SK-N-SH (cell line): ENCODE results near the gene STK26. TPM values are rescaled to one million over a fixed set of nuclear protein-coding genes. Genes with fewer than 3 reads are reported as not detected.

ENCODE experiments used
- CTCF ChIA-PET: fragments of 300-600, 350-600 bp; formaldehyde crosslinking; extraction: SDS; loops from one replicate; lab custom pipeline; 2021; lab: Yijun Ruan, JAX
- POLR2A ChIA-PET: fragments of 350-600 bp; sonication (Branson Sonifier 250); formaldehyde crosslinking; extraction: SDS; loops from one replicate; lab custom pipeline; 2020; ENCODE audit warnings: antibody characterized with exemption, inconsistent platforms; lab: Yijun Ruan, JAX
- DNase-seq: peaks from one replicate; pipeline ENCODE4 v3.0.0; 2012
- H2AFZ ChIP-seq: fragments of 200-600 bp; sonication (generic); 2 replicates; pipeline ENCODE4 v1.8.1; 2016; ENCODE audit warnings: antibody characterized with exemption, mild to moderate bottlenecking, low read depth
- H3F3A ChIP-seq: fragments of 200-600 bp; sonication (generic); replicated peaks from 2 replicates; pipeline ENCODE3; 2016; ENCODE audit warnings: antibody characterized with exemption, mild to moderate bottlenecking; ENCODE audit not compliant: insufficient read depth
- H3K27ac ChIP-seq, 2 experiments: fragments of 200-500 bp in 1 of 2; fragments of 200-600 bp in 1 of 2; sonication (Bioruptor generic) in 1 of 2; sonication (generic), shearing (Covaris generic) in 1 of 2; 2 replicates each; pipeline versions ENCODE4 v1.5.1 to v1.6.1; 2014 to 2016; ENCODE audit warnings: low read depth in 2 of 2, inconsistent platforms in 1 of 2, low read length in 1 of 2, mild to moderate bottlenecking in 1 of 2, mixed read lengths in 1 of 2
- H3K27me3 ChIP-seq: fragments of 200-600 bp; sonication (generic), shearing (Covaris generic); 2 replicates; pipeline ENCODE4 v1.6.1; 2016; ENCODE audit warnings: mixed run types; ENCODE audit not compliant: insufficient read depth
- H3K36me3 ChIP-seq, 2 experiments: fragments of 200-500 bp in 1 of 2; fragments of 200-600 bp in 1 of 2; sonication (Bioruptor generic) in 1 of 2; sonication (generic) in 1 of 2; replicated peaks in 1 of 2; 2 replicates each; pipeline versions ENCODE3 to v1.5.1; 2014 to 2016; ENCODE audit warnings: low read length in 1 of 2, mild to moderate bottlenecking in 1 of 2; ENCODE audit not compliant: insufficient read depth in 2 of 2, control insufficient read depth in 1 of 2
- H3K4me1 ChIP-seq, 2 experiments: fragments of 200-500 bp in 1 of 2; fragments of 200-600 bp in 1 of 2; sonication (Bioruptor generic) in 1 of 2; sonication (generic), shearing (Covaris generic) in 1 of 2; 2 replicates each; pipeline versions ENCODE4 v1.5.1 to v1.6.1; 2014 to 2016; ENCODE audit warnings: low read depth in 1 of 2, low read length in 1 of 2, mixed run types in 1 of 2; ENCODE audit not compliant: insufficient read depth in 2 of 2, control insufficient read depth in 1 of 2
- H3K4me2 ChIP-seq: fragments of 200-600 bp; sonication (generic), shearing (Covaris generic); 2 replicates; pipeline ENCODE4 v1.6.1; 2017; ENCODE audit warnings: mixed run types
- H3K4me3 ChIP-seq, 2 experiments: fragments of 200-500 bp in 1 of 2; fragments of 200-600 bp in 1 of 2; sonication (Bioruptor generic) in 1 of 2; sonication (generic), shearing (Covaris generic) in 1 of 2; 2 replicates each; pipeline versions ENCODE4 v1.5.1 to v1.8.1; 2014 to 2016; ENCODE audit warnings: low read depth in 2 of 2, inconsistent platforms in 1 of 2, low read length in 1 of 2, mild to moderate bottlenecking in 1 of 2, mixed read lengths in 1 of 2, moderate library complexity in 1 of 2
- H3K79me2 ChIP-seq: fragments of 200-600 bp; sonication (generic); 2 replicates; pipeline ENCODE4 v1.8.1; 2017; ENCODE audit warnings: mild to moderate bottlenecking; ENCODE audit not compliant: insufficient read depth
- H3K9ac ChIP-seq: fragments of 200-600 bp; sonication (generic); 2 replicates; pipeline ENCODE4 v1.6.1; 2017; ENCODE audit warnings: mixed run types
- H3K9me2 ChIP-seq: fragments of 200-600 bp; sonication (generic); 2 replicates; pipeline ENCODE4 v1.6.1; 2017; ENCODE audit warnings: mixed run types
- H3K9me3 ChIP-seq: fragments of 200-600 bp; sonication (generic); 2 replicates; pipeline ENCODE4 v1.6.1; 2017; ENCODE audit warnings: mixed run types, mild to moderate bottlenecking, moderate library complexity
- H4K20me1 ChIP-seq: fragments of 200-600 bp; sonication (generic); 2 replicates; pipeline ENCODE4 v1.6.1; 2017; ENCODE audit warnings: mild to moderate bottlenecking, mixed run types; ENCODE audit not compliant: insufficient read depth
- CHD2 ChIP-seq: fragments of 150-350 bp; IDR thresholded peaks from 2 replicates; pipeline ENCODE4 v1.6.1; 2018; ENCODE audit warnings: low read length; ENCODE audit not compliant: partially characterized antibody
- EZH2phosphoT487 ChIP-seq: fragments of 200-600 bp; sonication (generic); IDR thresholded peaks from 2 replicates; pipeline ENCODE4 v1.6.1; 2017; ENCODE audit warnings: low read depth, mixed run types, mild to moderate bottlenecking, antibody characterized with exemption, moderate library complexity, borderline replicate concordance
- FOSL2 ChIP-seq: IDR thresholded peaks from 2 replicates; pipeline ENCODE4 v1.4.0; 2012; ENCODE audit warnings: low read depth, mild to moderate bottlenecking, moderate library complexity, borderline replicate concordance
- FOXM1 ChIP-seq: IDR thresholded peaks from 2 replicates; pipeline ENCODE4 v1.4.0; 2012; ENCODE audit warnings: low read depth, mild to moderate bottlenecking
- GABPA ChIP-seq: IDR thresholded peaks from 2 replicates; pipeline ENCODE4 v1.4.0; 2012; ENCODE audit warnings: low read depth, mild to moderate bottlenecking
- JUND ChIP-seq: IDR thresholded peaks from 2 replicates; pipeline ENCODE4 v1.4.0; 2012
- MEF2A ChIP-seq: IDR thresholded peaks from 2 replicates; pipeline ENCODE4 v1.4.0; 2012; ENCODE audit warnings: low read depth, borderline replicate concordance
- MXI1 ChIP-seq: IDR thresholded peaks from 2 replicates; pipeline ENCODE4 v1.6.1; 2012; ENCODE audit warnings: mild to moderate bottlenecking, low read depth, low read length, improper control_type of control experiment
- PBX3 ChIP-seq: IDR thresholded peaks from 2 replicates; pipeline ENCODE4; 2012
- RXRA ChIP-seq: IDR thresholded peaks from 2 replicates; pipeline ENCODE4 v1.4.0; 2012; ENCODE audit warnings: low read depth, mild to moderate bottlenecking, borderline replicate concordance
- SIN3A ChIP-seq: IDR thresholded peaks from 2 replicates; pipeline ENCODE4 v1.6.1; 2012; ENCODE audit warnings: low read depth, mild to moderate bottlenecking, low read length, moderate library complexity, borderline replicate concordance
- TAF1 ChIP-seq: IDR thresholded peaks from 2 replicates; pipeline ENCODE4 v1.6.1; 2012; ENCODE audit warnings: low read depth, mild to moderate bottlenecking, low read length, moderate library complexity, borderline replicate concordance
- TCF12 ChIP-seq: IDR thresholded peaks from 2 replicates; pipeline ENCODE4 v1.4.0; 2012
- USF2 ChIP-seq: fragments of 150-350 bp; IDR thresholded peaks from 2 replicates; pipeline ENCODE4 v1.6.1; 2017; ENCODE audit warnings: antibody characterized with exemption, low read length, low read depth, borderline replicate concordance
- YY1 ChIP-seq: IDR thresholded peaks from 2 replicates; pipeline ENCODE4 v1.4.0; 2012; ENCODE audit warnings: low read depth, mild to moderate bottlenecking
- WGBS: methylation state at CpG from one replicate; pipeline ENCODE4 v1.1.6; 2017; ENCODE audit warnings: low lambda C conversion rate; 5-methylcytosine and 5-hydroxymethylcytosine counted together
- polyA plus RNA-seq, 3 experiments: library from polyadenylated mRNA; depleted of rRNA; stranded (reverse); fragments of >200 nt; gene quantifications; 2 replicates each; pipeline ENCODE4 v1.2.3, GENCODE V29; 2012
- TF ChIP-seq, protein P1 (sequence below): IDR thresholded peaks from 2 replicates; pipeline ENCODE4 v1.6.1; 2012; ENCODE audit warnings: mild to moderate bottlenecking, low read depth, low read length, moderate library complexity
- TF ChIP-seq, protein P2 (sequence below): IDR thresholded peaks from 2 replicates; pipeline ENCODE4 v1.4.0; 2012; ENCODE audit warnings: low read depth
- TF ChIP-seq, protein P3 (sequence below): fragments of 200-600 bp; sonication (generic); IDR thresholded peaks from 2 replicates; pipeline ENCODE4 v1.6.1; 2017; ENCODE audit warnings: antibody characterized with exemption, mild to moderate bottlenecking, moderate library complexity
- TF ChIP-seq, protein P4 (sequence below): fragments of 150-350 bp; IDR thresholded peaks from 2 replicates; pipeline ENCODE4 v1.6.1; 2016; ENCODE audit warnings: mild to moderate bottlenecking, low read depth, low read length

STK26 gene
- polyA plus RNA-seq, 1 of the 3 experiments (the other 2 are of a cell fraction) = 3.5 TPM

DNA sequence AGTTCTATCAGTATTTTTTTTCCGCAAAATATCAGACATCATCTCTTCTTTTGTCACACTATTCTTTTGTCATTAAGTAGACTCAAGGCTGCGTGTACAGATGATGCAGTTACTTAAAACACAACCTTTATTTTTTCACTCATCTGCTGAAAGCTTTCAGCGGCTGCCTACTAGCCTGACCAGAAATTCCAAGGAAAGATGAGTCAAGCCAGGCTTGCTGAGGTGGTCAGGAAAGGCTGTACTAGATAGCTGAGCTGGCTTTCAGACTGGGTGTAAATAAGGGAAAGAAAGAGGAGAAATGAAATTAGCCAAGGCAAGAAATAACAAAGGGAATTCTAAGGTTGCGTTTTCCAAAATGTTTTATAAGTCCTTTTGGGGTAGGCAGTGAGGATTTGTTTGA is 17.9 kb downstream of the STK26 start:
- H3K36me3 ChIP-seq = no peaks in the 10 kb centered on the region
- no peaks in the 10 kb centered on the region for H3K9me2 ChIP-seq
- no peak overlapping the region for H3K4me2 ChIP-seq
- ChIA-PET CTCF (interaction anchor here (0.7 kb wide), 1 partner anchor 12 kb away, joined by 3 read pairs; no protein-coding TSS in a partner anchor), POLR2A (no interaction called here)
- no peaks in the 10 kb centered on the region; a peak in 1 of 4 replicates for H3K4me1 ChIP-seq
- no peaks in the 10 kb centered on the region for H3K79me2 ChIP-seq
- H3K4me3 ChIP-seq = no peak overlapping the region
- no peak overlapping the region for H3K27ac ChIP-seq
- H3K9ac ChIP-seq = no peak overlapping the region
- H2AFZ ChIP-seq = no peak overlapping the region
- no peaks in the 10 kb centered on the region for H3F3A ChIP-seq
- H3K27me3 ChIP-seq = no peaks in the 10 kb centered on the region
- no peak for DNase-seq
- WGBS = 31% methylated on average over 4 of the region's 4 CpGs
- peak; percentile 14; the same call in 1 of the 2 replicates for TF ChIP-seq TCF12
- no peak for TF ChIP-seq PBX3
- H4K20me1 ChIP-seq = no peaks in the 10 kb centered on the region
- H3K9me3 ChIP-seq = no peaks in the 10 kb centered on the region

DNA sequence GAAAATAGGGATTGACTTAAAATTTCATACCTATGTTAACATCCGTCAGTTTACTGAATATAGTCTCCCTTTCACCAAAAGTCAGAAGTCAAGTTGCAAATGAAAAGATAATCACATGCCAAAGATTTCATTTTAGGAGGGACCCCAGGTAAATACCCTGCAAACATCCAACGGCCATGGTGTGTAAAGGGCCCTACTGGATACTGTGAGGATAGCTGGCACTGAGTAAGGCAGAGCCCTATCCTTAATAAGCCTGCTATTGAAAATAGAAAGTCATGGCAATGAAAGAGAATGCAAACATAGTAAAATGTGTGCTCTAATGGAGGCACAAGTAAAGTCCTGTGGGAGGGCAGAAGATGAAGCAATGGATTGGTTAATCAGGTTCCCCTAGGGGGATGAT is 20.9 kb downstream of the STK26 start:
- H3K9me2 ChIP-seq = no peaks in the 10 kb centered on the region
- H3K4me1 ChIP-seq = no peaks in the 10 kb centered on the region; a peak in 1 of 4 replicates
- H4K20me1 ChIP-seq = no peaks in the 10 kb centered on the region
- H3K4me3 ChIP-seq = no peak overlapping the region
- no peaks in the 10 kb centered on the region for H3K9me3 ChIP-seq
- no peak overlapping the region for H3K27ac ChIP-seq
- no peak for DNase-seq
- no peak overlapping the region for H3K4me2 ChIP-seq
- ChIA-PET POLR2A (no interaction called here), CTCF (interaction anchor here (0.9 kb wide), 1 partner anchor 27 kb away, joined by 3 read pairs; no protein-coding TSS in a partner anchor)
- H3K36me3 ChIP-seq = no peaks in the 10 kb centered on the region
- WGBS = 51% methylated on average over 2 of the region's 2 CpGs
- no peaks in the 10 kb centered on the region for H3F3A ChIP-seq
- H3K79me2 ChIP-seq = no peaks in the 10 kb centered on the region
- no peaks in the 10 kb centered on the region; the same call in 1 of the 2 replicates for H3K27me3 ChIP-seq
- no peak overlapping the region for H3K9ac ChIP-seq
- H2AFZ ChIP-seq = no peak overlapping the region
- TF ChIP-seq FOXM1 (no peak), RXRA (no peak), GABPA (no peak), FOSL2 (no peak), CHD2 (no peak), JUND (no peak), YY1 (no peak), EZH2phosphoT487 (no peak), SIN3A (no peak), TAF1 (no peak), USF2 (no peak), MEF2A (no peak), MXI1 (no peak)
- TF ChIP-seq, protein P1, sequence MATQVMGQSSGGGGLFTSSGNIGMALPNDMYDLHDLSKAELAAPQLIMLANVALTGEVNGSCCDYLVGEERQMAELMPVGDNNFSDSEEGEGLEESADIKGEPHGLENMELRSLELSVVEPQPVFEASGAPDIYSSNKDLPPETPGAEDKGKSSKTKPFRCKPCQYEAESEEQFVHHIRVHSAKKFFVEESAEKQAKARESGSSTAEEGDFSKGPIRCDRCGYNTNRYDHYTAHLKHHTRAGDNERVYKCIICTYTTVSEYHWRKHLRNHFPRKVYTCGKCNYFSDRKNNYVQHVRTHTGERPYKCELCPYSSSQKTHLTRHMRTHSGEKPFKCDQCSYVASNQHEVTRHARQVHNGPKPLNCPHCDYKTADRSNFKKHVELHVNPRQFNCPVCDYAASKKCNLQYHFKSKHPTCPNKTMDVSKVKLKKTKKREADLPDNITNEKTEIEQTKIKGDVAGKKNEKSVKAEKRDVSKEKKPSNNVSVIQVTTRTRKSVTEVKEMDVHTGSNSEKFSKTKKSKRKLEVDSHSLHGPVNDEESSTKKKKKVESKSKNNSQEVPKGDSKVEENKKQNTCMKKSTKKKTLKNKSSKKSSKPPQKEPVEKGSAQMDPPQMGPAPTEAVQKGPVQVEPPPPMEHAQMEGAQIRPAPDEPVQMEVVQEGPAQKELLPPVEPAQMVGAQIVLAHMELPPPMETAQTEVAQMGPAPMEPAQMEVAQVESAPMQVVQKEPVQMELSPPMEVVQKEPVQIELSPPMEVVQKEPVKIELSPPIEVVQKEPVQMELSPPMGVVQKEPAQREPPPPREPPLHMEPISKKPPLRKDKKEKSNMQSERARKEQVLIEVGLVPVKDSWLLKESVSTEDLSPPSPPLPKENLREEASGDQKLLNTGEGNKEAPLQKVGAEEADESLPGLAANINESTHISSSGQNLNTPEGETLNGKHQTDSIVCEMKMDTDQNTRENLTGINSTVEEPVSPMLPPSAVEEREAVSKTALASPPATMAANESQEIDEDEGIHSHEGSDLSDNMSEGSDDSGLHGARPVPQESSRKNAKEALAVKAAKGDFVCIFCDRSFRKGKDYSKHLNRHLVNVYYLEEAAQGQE = no peak
- TF ChIP-seq, protein P2, sequence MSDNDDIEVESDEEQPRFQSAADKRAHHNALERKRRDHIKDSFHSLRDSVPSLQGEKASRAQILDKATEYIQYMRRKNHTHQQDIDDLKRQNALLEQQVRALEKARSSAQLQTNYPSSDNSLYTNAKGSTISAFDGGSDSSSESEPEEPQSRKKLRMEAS = no peak
- TF ChIP-seq, protein P3, sequence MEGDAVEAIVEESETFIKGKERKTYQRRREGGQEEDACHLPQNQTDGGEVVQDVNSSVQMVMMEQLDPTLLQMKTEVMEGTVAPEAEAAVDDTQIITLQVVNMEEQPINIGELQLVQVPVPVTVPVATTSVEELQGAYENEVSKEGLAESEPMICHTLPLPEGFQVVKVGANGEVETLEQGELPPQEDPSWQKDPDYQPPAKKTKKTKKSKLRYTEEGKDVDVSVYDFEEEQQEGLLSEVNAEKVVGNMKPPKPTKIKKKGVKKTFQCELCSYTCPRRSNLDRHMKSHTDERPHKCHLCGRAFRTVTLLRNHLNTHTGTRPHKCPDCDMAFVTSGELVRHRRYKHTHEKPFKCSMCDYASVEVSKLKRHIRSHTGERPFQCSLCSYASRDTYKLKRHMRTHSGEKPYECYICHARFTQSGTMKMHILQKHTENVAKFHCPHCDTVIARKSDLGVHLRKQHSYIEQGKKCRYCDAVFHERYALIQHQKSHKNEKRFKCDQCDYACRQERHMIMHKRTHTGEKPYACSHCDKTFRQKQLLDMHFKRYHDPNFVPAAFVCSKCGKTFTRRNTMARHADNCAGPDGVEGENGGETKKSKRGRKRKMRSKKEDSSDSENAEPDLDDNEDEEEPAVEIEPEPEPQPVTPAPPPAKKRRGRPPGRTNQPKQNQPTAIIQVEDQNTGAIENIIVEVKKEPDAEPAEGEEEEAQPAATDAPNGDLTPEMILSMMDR = no peak
- TF ChIP-seq, protein P4, sequence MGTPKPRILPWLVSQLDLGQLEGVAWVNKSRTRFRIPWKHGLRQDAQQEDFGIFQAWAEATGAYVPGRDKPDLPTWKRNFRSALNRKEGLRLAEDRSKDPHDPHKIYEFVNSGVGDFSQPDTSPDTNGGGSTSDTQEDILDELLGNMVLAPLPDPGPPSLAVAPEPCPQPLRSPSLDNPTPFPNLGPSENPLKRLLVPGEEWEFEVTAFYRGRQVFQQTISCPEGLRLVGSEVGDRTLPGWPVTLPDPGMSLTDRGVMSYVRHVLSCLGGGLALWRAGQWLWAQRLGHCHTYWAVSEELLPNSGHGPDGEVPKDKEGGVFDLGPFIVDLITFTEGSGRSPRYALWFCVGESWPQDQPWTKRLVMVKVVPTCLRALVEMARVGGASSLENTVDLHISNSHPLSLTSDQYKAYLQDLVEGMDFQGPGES = no peak
